Measurements from ENCODE around the gene CREBBP.

DNA sequence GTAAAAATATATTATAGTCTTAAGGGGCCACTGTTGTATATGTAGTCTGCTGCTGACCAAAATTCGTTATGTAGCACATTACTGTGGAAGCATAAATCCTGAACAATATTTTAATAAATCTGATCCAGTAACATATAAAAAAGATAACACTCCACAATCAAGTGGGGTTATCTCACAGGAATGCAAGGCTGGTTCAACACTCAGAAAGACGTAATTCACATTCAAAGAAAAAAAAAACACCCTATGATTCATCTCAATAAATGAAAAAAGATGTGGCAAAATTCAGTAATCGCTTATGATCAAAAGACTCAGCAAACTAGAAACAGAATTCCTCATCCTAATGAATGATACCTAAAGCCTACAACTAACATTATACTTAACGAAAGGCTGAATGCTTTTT is 47.8 kb downstream of the CREBBP start:
- TF ChIP-seq BHLHE40 (IDR thresholded peaks at IDR 0.05; ENCODE audit: borderline replicate concordance), result no peak
- TF ChIP-seq FOXA1 (IDR thresholded peaks at IDR 0.05), result no peak
- TF ChIP-seq FOXM1 (IDR thresholded peaks at IDR 0.05; ENCODE audit: borderline replicate concordance), result no peak
- TF ChIP-seq HDGF (IDR thresholded peaks at IDR 0.05; ENCODE audit: borderline replicate concordance), result no peak
- no peak for TF ChIP-seq ARNT (IDR thresholded peaks at IDR 0.05)
- TF ChIP-seq FOXK2 (IDR thresholded peaks at IDR 0.05), result no peak
- TF ChIP-seq SP1 (IDR thresholded peaks at IDR 0.05), result no peak
- TF ChIP-seq, protein P1, sequence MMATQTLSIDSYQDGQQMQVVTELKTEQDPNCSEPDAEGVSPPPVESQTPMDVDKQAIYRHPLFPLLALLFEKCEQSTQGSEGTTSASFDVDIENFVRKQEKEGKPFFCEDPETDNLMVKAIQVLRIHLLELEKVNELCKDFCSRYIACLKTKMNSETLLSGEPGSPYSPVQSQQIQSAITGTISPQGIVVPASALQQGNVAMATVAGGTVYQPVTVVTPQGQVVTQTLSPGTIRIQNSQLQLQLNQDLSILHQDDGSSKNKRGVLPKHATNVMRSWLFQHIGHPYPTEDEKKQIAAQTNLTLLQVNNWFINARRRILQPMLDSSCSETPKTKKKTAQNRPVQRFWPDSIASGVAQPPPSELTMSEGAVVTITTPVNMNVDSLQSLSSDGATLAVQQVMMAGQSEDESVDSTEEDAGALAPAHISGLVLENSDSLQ (IDR thresholded peaks at IDR 0.05), result no peak
